ENCODE measurements around the gene DUSP2.

The DUSP2 gene

DNA sequence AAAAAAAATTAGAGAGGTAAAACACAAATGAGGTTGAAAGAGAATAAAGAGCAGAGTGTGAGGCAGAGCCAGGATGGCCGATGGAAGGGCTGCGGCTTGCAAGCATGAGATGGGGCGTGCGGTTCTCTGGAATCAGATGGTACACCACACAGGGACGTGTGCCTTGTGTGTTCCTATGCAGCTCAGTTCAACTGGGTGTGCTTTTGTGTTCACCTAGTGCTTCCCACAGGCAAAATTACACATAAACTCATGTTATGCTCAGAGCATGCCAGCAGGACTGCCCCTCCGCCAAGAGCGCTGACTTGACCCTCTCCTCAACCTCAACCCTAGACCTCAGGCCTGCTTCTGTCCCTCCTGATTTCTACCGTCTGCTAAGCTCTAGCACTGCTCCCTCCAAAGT lies 38.9 kb upstream of the DUSP2 start:
- no peak overlapping the region for H3K27ac ChIP-seq
- TF ChIP-seq ZFX (IDR thresholded peaks at IDR 0.05; ENCODE audit: borderline replicate concordance): no peak
- TF ChIP-seq, protein P1, sequence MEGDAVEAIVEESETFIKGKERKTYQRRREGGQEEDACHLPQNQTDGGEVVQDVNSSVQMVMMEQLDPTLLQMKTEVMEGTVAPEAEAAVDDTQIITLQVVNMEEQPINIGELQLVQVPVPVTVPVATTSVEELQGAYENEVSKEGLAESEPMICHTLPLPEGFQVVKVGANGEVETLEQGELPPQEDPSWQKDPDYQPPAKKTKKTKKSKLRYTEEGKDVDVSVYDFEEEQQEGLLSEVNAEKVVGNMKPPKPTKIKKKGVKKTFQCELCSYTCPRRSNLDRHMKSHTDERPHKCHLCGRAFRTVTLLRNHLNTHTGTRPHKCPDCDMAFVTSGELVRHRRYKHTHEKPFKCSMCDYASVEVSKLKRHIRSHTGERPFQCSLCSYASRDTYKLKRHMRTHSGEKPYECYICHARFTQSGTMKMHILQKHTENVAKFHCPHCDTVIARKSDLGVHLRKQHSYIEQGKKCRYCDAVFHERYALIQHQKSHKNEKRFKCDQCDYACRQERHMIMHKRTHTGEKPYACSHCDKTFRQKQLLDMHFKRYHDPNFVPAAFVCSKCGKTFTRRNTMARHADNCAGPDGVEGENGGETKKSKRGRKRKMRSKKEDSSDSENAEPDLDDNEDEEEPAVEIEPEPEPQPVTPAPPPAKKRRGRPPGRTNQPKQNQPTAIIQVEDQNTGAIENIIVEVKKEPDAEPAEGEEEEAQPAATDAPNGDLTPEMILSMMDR (IDR thresholded peaks at IDR 0.05): no peak

DNA sequence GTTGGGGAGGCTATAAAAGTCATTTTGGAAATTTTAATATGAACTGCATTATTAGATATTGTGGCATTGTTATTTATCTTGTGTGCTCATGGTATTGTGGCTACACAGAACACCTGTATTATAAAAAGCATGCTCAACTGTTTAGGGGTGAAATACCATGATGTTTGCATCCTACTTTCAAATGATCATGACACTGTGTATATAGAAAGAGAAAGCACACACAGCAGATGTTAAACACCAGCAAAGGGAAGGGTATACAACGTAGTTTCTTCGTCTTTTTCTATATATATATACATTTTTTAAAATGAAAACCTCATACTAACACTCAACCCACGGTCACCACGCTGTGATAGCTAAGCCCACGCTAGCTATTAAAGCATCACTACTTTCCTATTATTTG lies 36.3 kb upstream of the DUSP2 start:
- TF ChIP-seq, protein P1 (IDR thresholded peaks at IDR 0.05): no peak
- no peak for TF ChIP-seq ZFX (IDR thresholded peaks at IDR 0.05; ENCODE audit: borderline replicate concordance)
- no peak overlapping the region for H3K27ac ChIP-seq

DNA sequence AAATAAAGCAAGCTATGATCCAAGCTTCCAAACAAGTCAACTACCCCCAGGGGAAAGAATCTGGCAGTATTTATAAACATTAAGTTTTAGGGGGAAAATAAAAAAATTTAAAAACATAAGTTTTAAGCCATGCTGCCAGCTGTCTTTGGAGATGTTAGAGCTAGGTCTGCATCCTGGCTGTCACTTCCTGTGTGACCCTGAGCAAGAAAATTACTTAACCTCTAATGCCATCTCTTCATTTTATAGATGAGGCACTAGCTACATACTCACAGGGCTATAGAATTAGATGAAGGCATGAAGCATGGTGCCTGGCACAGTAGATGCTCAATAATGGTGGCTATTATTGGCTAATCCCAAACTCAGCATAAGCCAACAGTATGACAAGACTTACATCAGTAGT lies 35.3 kb upstream of the DUSP2 start:
- TF ChIP-seq ZFX (IDR thresholded peaks at IDR 0.05; ENCODE audit: borderline replicate concordance): no peak
- TF ChIP-seq, protein P1 (IDR thresholded peaks at IDR 0.05): no peak
- H3K27ac ChIP-seq: no peak overlapping the region

DNA sequence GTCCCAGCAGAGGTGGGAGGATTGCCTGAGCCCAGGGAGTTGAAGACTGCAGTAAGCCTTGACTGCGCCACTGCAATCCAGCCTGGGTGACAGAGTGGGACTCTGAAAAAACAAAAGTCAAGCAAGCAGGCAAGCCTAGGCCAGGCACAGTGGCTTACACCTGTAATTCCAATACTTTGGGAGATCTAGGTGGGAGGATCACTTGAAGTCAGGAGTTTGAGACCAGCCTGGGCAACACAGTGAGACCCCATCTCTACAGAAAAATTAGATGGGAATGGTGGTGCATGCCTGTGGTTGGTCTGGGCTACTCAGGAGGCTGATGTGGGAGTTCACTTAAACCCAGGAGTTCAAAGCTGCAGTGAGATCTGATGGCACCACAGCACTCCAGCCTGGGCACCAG lies 34.8 kb upstream of the DUSP2 start:
- H3K27ac ChIP-seq: no peak overlapping the region
- TF ChIP-seq, protein P1 (IDR thresholded peaks at IDR 0.05): no peak
- TF ChIP-seq ZFX (IDR thresholded peaks at IDR 0.05; ENCODE audit: borderline replicate concordance): no peak

DNA sequence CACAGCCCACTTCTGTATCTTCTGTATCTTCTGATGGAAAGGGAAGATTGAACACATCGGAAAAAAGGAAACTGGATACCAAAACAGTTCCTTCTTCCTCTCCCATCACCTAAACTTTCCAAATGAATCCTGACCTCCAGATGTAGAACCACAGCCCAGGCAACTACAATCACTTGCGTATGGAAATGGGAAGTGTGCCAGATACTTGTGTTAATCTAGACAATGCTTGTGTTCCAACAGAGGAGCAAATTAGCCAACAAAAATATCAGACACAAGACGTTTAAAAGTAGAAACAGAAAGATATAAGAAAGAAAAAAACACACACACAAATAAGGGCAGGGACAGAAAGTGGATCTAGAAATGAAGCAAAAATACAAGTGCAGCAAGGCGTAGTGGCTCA lies 31.4 kb upstream of the DUSP2 start:
- no peak overlapping the region for H3K27ac ChIP-seq
- no peak for TF ChIP-seq ZFX (IDR thresholded peaks at IDR 0.05; ENCODE audit: borderline replicate concordance)
- TF ChIP-seq, protein P1 (IDR thresholded peaks at IDR 0.05): no peak

DNA sequence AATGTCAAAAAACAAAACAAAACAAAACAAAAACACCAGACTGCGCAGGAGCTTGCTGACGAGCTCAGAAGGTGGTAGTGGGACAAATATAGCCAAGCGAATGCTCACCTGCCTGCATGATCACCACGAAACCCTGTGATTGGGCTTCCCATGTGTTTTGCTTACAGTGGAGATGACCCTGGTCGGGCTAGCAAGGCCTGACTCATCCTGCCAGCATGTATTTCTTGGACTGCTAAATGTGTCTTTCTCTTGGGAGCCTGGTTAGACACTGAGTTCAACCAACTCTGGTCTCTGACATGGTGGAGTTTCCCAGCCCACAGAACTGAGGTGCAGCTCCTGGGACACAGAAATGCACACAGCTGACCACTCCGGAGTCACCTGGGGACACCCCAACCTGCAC lies 30.7 kb upstream of the DUSP2 start:
- no peak for TF ChIP-seq ZFX (IDR thresholded peaks at IDR 0.05; ENCODE audit: borderline replicate concordance)
- TF ChIP-seq, protein P1 (IDR thresholded peaks at IDR 0.05): no peak
- H3K27ac ChIP-seq: no peak overlapping the region

DNA sequence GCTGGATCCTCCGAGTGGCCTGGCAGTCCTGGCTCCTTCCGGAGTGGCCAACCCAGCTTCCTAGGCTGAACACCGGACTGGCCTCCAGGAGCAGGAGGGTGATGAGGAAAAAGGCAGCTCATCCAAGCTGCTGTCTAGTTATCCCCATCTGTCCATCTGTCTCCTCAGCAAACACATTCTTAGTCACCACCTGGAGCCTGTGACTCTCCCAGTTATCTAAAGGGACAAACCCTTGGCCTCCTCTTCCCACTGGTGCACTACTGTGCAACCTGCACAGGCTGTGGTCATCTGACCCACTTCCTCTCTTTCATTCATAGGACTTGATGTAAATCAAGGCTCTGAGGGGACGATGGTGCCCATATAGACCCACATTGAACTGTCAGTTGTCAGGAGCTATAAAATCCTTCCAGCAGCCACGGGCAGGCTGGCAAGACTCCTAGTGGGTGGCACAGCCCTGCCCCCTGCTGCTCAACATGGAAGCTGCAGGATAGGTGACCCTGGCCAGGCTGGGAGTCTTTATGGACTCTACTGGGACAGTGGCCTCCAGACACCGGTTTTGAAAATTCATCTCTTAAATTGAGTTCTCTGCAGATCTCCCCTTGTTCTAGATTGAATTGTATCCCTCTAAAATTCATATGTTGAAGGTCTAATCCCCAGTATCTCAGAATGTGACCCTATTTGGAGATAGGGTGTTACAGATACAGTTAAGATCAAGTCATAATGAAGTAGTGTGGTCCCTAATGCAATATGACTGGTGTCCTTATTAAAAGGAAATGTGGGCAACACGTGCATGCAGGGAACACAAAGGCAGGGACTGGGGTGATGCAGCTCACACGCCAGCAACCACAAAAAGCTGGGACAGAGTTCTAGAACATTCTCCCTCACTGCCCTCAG lies 29.3 kb upstream of the DUSP2 start:
- no peak for TF ChIP-seq ZFX (IDR thresholded peaks at IDR 0.05; ENCODE audit: borderline replicate concordance)
- TF ChIP-seq, protein P1 (IDR thresholded peaks at IDR 0.05): peak; percentile 97
- H3K27ac ChIP-seq: no peak overlapping the region
